ENCODE measurements around the gene LRIF1.

DNA sequence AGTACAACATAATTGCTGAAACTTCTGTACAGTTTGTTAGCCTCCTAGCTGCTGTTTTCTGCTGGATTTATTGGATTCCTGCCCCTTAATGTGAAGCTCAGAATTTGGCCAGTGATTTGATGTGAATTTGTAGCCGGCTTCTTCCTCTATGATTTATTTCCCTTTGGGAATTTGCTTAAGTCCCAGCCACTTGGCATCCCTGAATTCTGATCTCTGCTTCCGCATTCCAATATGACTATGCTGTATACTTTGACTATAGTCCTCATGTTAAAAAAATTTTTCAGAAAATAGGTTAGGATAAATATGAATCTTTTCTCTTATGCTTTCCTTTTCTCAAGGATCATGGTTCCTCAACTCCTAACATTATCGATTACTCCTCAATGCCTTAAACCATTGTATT is 12.4 kb upstream of the LRIF1 start:
- TF ChIP-seq, protein P1, sequence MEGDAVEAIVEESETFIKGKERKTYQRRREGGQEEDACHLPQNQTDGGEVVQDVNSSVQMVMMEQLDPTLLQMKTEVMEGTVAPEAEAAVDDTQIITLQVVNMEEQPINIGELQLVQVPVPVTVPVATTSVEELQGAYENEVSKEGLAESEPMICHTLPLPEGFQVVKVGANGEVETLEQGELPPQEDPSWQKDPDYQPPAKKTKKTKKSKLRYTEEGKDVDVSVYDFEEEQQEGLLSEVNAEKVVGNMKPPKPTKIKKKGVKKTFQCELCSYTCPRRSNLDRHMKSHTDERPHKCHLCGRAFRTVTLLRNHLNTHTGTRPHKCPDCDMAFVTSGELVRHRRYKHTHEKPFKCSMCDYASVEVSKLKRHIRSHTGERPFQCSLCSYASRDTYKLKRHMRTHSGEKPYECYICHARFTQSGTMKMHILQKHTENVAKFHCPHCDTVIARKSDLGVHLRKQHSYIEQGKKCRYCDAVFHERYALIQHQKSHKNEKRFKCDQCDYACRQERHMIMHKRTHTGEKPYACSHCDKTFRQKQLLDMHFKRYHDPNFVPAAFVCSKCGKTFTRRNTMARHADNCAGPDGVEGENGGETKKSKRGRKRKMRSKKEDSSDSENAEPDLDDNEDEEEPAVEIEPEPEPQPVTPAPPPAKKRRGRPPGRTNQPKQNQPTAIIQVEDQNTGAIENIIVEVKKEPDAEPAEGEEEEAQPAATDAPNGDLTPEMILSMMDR (IDR thresholded peaks at IDR 0.05), result no peak
- TF ChIP-seq POLR2A (IDR thresholded peaks at IDR 0.05), result no peak
